Calu3 (cell line): Measurements from ENCODE around the gene TSPAN10. TPM values are rescaled to one million over a fixed set of nuclear protein-coding genes. Genes with fewer than 3 reads are reported as not detected.

Experiments
- Bru-seq: library from RNA; stranded (reverse); fragments of 400-500 nt; gene quantifications from one replicate; lab custom pipeline; 2021; lab: Mats Ljungman, UMichigan
- BruChase-seq, 2 experiments: library from RNA; stranded (reverse); fragments of 400-500 nt; gene quantifications; one replicate each; lab custom pipeline; 2021; lab: Mats Ljungman, UMichigan
- BruUV-seq: library from RNA; stranded (reverse); fragments of 400-500 nt; replicated peaks from 2 replicates; lab custom pipeline; 2021; lab: Mats Ljungman, UMichigan
- CTCF ChIA-PET: fragments of 300-600 bp; sonication (Branson Sonifier 250); formaldehyde crosslinking; loops from one replicate; lab custom pipeline; 2022; ENCODE audit warnings: antibody characterized with exemption; lab: Charles Lee
- DNase-seq: peaks from one replicate; pipeline ENCODE4 v3.0.0; 2022
- H3K27ac Mint-ChIP-seq: one replicate; pipeline ENCODE4 v1.8.0; 2022; ENCODE audit warnings: mixed read lengths; ENCODE audit not compliant: unreplicated experiment
- H3K27me3 Mint-ChIP-seq: one replicate; pipeline ENCODE4 v1.8.0; 2022; ENCODE audit warnings: mixed read lengths; ENCODE audit not compliant: unreplicated experiment
- H3K36me3 Mint-ChIP-seq: one replicate; pipeline ENCODE4 v1.8.0; 2022; ENCODE audit warnings: mild to moderate bottlenecking, moderate library complexity, mixed read lengths; ENCODE audit not compliant: insufficient read depth, unreplicated experiment
- H3K4me1 Mint-ChIP-seq: one replicate; pipeline ENCODE4 v1.8.0; 2022; ENCODE audit warnings: mild to moderate bottlenecking, low read depth, mixed read lengths; ENCODE audit not compliant: unreplicated experiment
- H3K4me3 Mint-ChIP-seq: one replicate; pipeline ENCODE4 v1.8.0; 2022; ENCODE audit warnings: mild to moderate bottlenecking, low read depth, moderate library complexity, mixed read lengths; ENCODE audit not compliant: unreplicated experiment
- H3K9me3 Mint-ChIP-seq: one replicate; pipeline ENCODE4 v1.8.0; 2022; ENCODE audit warnings: low read depth, mixed read lengths; ENCODE audit not compliant: unreplicated experiment
- intact Hi-C: fragments of 100-400 bp; cut with micrococcal nuclease; formaldehyde crosslinking; loops from one replicate; pipeline ENCODE4 v1.10.0; 2022; ENCODE audit not compliant: unreplicated experiment
- long read RNA-seq: library from polyadenylated mRNA; stranded (forward); transcript quantifications from one replicate; pipeline ENCODE4 v2.0.0, GENCODE V29; 2022
- total RNA-seq: library from RNA; stranded (reverse); gene quantifications from 2 replicates; pipeline ENCODE4 v1.2.3, GENCODE V29; 2022
- TF ChIP-seq, protein P1 (sequence below): fragments of 200-600 bp; IDR thresholded peaks from one replicate; pipeline ENCODE4 v1.8.0; 2022; ENCODE audit warnings: antibody characterized with exemption; ENCODE audit not compliant: unreplicated experiment

TSPAN10 gene
- 2.9 and 4.2 TPM in 2 replicates for total RNA-seq
- Bru-seq, nascent RNA = percentile 35 among the genes with signal in this experiment
- BruChase-seq, experiment 1, labeled RNA remaining after a 6-hour chase = percentile 41 among the genes with signal in this experiment
- percentile 40 among the genes with signal in this experiment for BruChase-seq, experiment 2, labeled RNA remaining after a 2-hour chase
- long read RNA-seq, transcript TSPAN10-203 (4 exons, 1,837 nt) = major isoform, 6 of 15 reads
- long read RNA-seq, partial matches to known transcripts = 0 of 15 reads
- long read RNA-seq, other reads (novel, unspliced or antisense) = 7 of 15 reads

DNA sequence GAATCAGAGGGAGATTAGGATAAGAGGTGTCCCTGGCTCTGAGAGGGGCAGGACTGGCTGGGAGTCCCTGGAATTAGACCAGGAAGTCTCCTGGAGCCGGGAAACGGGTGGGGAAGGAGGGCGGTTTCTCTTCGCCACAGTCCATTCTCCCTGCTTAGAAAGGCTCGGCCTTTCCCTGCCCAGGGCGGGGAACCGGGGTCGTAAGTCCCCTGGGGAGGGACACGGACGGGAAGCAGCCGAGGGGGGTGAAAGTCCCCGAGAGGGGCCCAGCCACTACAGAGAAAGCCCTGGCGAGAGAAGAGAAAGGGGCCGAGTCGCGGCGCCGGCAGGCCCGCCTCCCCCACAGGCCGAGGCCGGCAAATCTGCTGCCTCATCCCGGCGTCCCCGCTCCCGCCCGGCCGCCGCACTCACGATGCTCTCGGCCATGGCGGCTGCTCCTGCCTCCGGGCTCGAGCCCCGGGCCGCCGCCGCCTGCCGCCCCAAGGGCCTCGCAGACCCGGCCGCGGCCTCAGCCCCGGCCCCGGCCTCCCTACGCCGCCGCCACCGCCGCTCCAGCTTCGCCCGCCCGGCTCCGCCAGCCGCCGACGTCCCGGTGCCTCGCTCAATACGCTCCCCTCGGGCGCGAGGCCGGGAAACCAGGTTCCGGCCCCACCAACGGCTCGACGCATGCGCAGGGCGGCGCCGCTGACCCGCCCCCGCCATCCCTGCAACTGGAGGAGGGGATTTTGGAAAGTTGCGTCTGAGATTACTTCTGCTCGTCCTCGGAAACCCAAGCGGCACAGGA, at the start of gene TSPAN10, which contains the start of gene NPLOC4:
TSPAN10 (plus strand) TSS at position 692 of the 784 bp plus-strand sequence. CDS start 5,217 bp downstream, outside the sequence.
NPLOC4 (minus strand) TSS at position 608 of the 784 bp plus-strand sequence; CDS start at position 426, 182 bp downstream.
- peak within 1 kb of the TSS; percentile 88 for H3K27ac Mint-ChIP-seq
- TF ChIP-seq, protein P1, sequence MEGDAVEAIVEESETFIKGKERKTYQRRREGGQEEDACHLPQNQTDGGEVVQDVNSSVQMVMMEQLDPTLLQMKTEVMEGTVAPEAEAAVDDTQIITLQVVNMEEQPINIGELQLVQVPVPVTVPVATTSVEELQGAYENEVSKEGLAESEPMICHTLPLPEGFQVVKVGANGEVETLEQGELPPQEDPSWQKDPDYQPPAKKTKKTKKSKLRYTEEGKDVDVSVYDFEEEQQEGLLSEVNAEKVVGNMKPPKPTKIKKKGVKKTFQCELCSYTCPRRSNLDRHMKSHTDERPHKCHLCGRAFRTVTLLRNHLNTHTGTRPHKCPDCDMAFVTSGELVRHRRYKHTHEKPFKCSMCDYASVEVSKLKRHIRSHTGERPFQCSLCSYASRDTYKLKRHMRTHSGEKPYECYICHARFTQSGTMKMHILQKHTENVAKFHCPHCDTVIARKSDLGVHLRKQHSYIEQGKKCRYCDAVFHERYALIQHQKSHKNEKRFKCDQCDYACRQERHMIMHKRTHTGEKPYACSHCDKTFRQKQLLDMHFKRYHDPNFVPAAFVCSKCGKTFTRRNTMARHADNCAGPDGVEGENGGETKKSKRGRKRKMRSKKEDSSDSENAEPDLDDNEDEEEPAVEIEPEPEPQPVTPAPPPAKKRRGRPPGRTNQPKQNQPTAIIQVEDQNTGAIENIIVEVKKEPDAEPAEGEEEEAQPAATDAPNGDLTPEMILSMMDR = no peak
- H3K9me3 Mint-ChIP-seq = no peaks in the 10 kb centered on the region
- H3K27me3 Mint-ChIP-seq = no peaks in the 10 kb centered on the region
- DNase-seq = peak; percentile 90
- intact Hi-C loops = loop anchor here (2.0 kb wide), 1 partner anchor 28 kb away; no protein-coding TSS in a partner anchor
- H3K4me3 Mint-ChIP-seq = peak within 1 kb of the TSS; percentile 83
- no peaks in the 10 kb centered on the region for H3K4me1 Mint-ChIP-seq
- BruUV-seq = no TSS peak
- CTCF ChIA-PET = no interaction called here
- peaks cover 31% of the 10 kb centered on the region for H3K36me3 Mint-ChIP-seq

DNA sequence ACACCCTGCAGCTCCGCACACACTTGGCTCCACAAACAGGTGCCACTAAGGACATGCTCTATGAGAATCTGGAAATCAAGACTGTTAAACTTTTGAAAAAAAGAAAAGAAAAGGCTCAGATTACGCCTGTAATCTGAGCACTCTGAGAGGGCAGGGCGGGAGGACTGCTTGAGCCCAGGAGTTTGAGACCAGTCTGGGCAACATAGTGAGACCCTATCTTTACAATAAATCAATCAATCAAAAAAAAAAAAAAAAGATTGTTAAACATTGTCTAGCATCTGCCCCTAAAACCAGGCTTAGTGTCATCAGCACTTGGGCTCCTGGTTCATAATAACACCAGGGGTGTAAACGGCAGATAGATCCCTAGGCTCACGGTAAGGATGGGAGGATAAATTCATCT, 47.4 kb upstream of the TSPAN10 start:
- no peaks in the 10 kb centered on the region for H3K4me1 Mint-ChIP-seq
- H3K9me3 Mint-ChIP-seq = no peaks in the 10 kb centered on the region
- intact Hi-C loops = no loop called here
- no peaks in the 10 kb centered on the region for H3K27me3 Mint-ChIP-seq
- no peak for DNase-seq
- TF ChIP-seq, protein P1 = no peak
- CTCF ChIA-PET = no interaction called here
- H3K27ac Mint-ChIP-seq = no peak overlapping the region
- H3K36me3 Mint-ChIP-seq = peaks cover 74% of the 10 kb centered on the region
- BruUV-seq = no TSS peak
- no peak overlapping the region for H3K4me3 Mint-ChIP-seq

DNA sequence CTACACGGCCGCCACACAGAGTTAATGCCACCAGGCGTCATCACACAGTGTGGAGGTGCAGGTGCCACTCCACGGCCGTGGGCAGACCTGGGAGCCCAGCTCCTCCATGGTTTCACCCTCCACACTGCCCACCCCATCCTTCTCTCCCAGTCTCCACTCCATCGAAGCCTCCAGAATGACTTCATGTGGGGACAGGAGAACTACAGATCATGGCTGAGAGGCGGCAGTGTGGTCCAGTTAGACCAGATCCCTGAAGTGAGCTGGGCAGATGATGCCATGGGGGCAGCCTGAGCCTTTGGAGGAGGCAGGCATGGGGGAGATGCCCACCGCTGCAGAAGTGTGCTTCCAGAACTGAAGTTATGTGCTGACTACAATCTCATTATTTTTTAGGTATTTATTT, 46.9 kb upstream of the TSPAN10 start:
- intact Hi-C loops = no loop called here
- no peaks in the 10 kb centered on the region for H3K4me1 Mint-ChIP-seq
- no TSS peak for BruUV-seq
- no peaks in the 10 kb centered on the region for H3K9me3 Mint-ChIP-seq
- no peaks in the 10 kb centered on the region for H3K27me3 Mint-ChIP-seq
- no peak overlapping the region for H3K4me3 Mint-ChIP-seq
- TF ChIP-seq, protein P1 = no peak
- DNase-seq = no peak
- CTCF ChIA-PET = no interaction called here
- peaks cover 74% of the 10 kb centered on the region for H3K36me3 Mint-ChIP-seq
- H3K27ac Mint-ChIP-seq = no peak overlapping the region

DNA sequence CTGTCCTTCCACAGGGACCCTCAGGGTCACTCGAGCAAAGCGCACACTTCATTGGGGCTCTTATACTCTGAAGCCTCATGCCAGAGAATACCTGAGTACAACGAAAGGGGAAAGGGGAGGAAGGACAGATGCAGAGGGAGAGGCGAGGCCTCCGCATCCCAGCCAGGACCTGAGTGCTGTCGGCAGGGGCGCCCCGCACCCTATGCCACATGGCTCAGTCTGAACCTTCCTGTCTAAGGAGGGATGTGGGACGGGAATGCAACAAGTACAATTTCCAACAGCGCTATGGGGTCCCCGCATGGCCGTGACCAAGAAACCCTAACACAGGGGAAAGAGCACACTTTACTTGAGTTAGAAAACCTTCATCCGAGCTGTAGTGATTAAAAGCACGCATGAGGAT, 45.0 kb upstream of the TSPAN10 start:
- no peaks in the 10 kb centered on the region for H3K4me1 Mint-ChIP-seq
- intact Hi-C loops = no loop called here
- no TSS peak for BruUV-seq
- H3K36me3 Mint-ChIP-seq = peaks cover 70% of the 10 kb centered on the region
- no peak overlapping the region for H3K4me3 Mint-ChIP-seq
- no peaks in the 10 kb centered on the region for H3K27me3 Mint-ChIP-seq
- no peak for DNase-seq
- H3K9me3 Mint-ChIP-seq = no peaks in the 10 kb centered on the region
- CTCF ChIA-PET = no interaction called here
- no peak overlapping the region for H3K27ac Mint-ChIP-seq
- TF ChIP-seq, protein P1 = no peak
